Erythroblast (primary cell): Measurements from ENCODE around the gene TEKTIP1.

Source experiments
- GATA1 ChIP-seq: IDR thresholded peaks from 2 replicates; pipeline ENCODE4 v1.6.1; 2011; ENCODE audit warnings: low read depth, mild to moderate bottlenecking, control low read depth, low read length, moderate library complexity
- POLR2A ChIP-seq: IDR thresholded peaks from 2 replicates; pipeline ENCODE4 v1.6.1; 2011; ENCODE audit warnings: mild to moderate bottlenecking, low read length

DNA sequence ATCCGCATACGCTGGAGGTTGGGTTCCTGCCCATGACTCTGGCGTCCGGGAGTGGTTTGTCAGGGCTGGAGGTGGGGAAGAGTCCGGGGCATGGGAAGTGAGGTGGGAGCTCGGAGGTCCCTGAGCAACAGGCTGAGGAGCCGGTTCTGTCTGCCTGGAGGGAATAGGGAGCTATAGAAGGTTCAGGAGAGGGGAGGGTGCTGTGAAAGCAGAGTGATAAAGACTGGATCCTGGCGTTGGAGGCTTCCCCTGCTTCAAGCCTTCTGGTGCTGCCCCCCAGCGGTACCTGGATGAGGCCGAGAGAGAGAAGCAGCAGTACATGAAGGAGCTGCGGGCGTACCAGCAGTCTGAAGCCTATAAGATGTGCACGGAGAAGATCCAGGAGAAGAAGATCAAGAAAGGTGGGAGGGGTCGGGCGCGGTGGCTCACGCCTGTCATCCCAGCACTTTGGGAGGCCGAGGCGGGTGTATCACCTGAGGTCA lies 36.3 kb downstream of the TEKTIP1 start:
- TF ChIP-seq POLR2A = no peak
- TF ChIP-seq GATA1 = no peak
